Upper lobe of left lung (tissue), 4 donors: ENCODE data around the gene PROX1.

Experiments
- POLR2A ChIP-seq, 4 donors: fragments of 450-650 bp; IDR thresholded peaks; one replicate each; pipeline ENCODE4 v1.5.1; 2016 to 2017; ENCODE audit warnings: antibody characterized with exemption in 4 of 4, mild to moderate bottlenecking in 2 of 4
- TF ChIP-seq, protein P1 (sequence below), 6 experiments: fragments of 450-650 bp in 4 of 6; fragments of 200-600 bp in 2 of 6; sonication (generic) in 2 of 6; IDR thresholded peaks; one replicate each; pipeline ENCODE4 v1.5.1; 2016 to 2019; ENCODE audit warnings: antibody characterized with exemption in 6 of 6

- TF ChIP-seq, protein P1, sequence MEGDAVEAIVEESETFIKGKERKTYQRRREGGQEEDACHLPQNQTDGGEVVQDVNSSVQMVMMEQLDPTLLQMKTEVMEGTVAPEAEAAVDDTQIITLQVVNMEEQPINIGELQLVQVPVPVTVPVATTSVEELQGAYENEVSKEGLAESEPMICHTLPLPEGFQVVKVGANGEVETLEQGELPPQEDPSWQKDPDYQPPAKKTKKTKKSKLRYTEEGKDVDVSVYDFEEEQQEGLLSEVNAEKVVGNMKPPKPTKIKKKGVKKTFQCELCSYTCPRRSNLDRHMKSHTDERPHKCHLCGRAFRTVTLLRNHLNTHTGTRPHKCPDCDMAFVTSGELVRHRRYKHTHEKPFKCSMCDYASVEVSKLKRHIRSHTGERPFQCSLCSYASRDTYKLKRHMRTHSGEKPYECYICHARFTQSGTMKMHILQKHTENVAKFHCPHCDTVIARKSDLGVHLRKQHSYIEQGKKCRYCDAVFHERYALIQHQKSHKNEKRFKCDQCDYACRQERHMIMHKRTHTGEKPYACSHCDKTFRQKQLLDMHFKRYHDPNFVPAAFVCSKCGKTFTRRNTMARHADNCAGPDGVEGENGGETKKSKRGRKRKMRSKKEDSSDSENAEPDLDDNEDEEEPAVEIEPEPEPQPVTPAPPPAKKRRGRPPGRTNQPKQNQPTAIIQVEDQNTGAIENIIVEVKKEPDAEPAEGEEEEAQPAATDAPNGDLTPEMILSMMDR (IDR thresholded peaks at IDR 0.05) = no peak
- TF ChIP-seq POLR2A (IDR thresholded peaks at IDR 0.05) = no peak
Measured at GRCh38 chr1:214006845-214007244, 19.1 kb downstream of the PROX1 start.
